ENCODE results near the gene GNS. TPM values are rescaled to one million over a fixed set of nuclear protein-coding genes. Genes with fewer than 3 reads are reported as not detected.

The GNS gene
- total RNA-seq, 1 experiment from 2014 or later: 26.0 TPM

DNA sequence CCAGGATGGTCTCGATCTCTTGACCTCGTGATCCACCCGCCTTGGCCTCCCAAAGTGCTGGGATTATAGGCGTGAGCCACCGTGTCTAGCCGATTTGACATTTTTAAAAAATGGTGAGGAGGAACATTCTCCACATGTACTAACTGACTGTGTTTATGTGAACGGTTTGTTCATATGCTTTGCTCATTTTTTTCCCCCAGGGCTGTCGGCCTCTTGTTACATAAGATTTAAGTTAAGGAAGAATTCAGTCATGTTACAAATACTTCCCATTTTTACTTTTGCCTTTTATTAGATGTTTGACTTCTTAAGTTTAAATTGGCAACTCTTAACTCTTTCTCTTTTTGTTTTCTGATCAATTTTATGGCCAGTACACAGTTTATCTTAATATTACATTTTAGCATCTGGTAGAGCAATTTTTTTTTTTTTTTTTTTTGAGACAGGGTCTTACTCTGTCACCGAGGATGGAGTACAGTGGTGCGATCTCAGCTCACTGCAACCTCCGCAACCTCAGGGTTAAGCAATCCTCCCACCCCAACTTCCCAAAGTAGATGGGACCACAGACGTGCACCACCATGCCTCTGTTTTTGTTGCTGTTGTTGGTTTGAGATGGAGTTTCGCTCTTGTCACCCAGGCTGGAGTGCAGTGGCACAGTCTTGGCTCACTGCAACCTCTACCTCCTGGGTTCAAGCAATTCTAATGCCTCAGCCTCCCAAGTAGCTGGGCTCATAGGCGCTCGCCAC is 9.6 kb downstream of the GNS start:
- WGBS (ENCODE audit: extremely low coverage, insufficient read length, low lambda C conversion rate): no CpG with 5 or more reads among the region's 15 CpGs
- no peaks in the 10 kb centered on the region for H3K9me3 ChIP-seq (ENCODE audit: control insufficient read depth, low read depth, low read length)

More for the DNA sequence above, 9.6 kb downstream of the GNS start:
- Histone ChIP-seq H2BK12ac (ENCODE audit: insufficient read length, low read depth, low read length) (no peak overlapping the region), H3K27me3 (ENCODE audit: insufficient read depth, low read length) (no peaks in the 10 kb centered on the region), H3K4me1 (ENCODE audit: insufficient read depth, low read length) (no peaks in the 10 kb centered on the region), H3K4me2 (ENCODE audit: insufficient read depth, insufficient read length, low read length) (no peak overlapping the region), H2BK15ac (ENCODE audit: low read depth, low read length) (no peak overlapping the region), H3K23me2 (ENCODE audit: insufficient read length, low read depth, low read length, poor library complexity, severe bottlenecking) (no peaks in the 10 kb centered on the region), H4K20me1 (ENCODE audit: control insufficient read depth, insufficient read depth, insufficient read length) (no peaks in the 10 kb centered on the region), H2BK5ac (ENCODE audit: insufficient read length, low read length) (no peak overlapping the region), H2BK120ac (ENCODE audit: low read depth, low read length, poor library complexity, severe bottlenecking) (no peak overlapping the region), H3K79me1 (ENCODE audit: insufficient read depth, low read depth, low read length, poor library complexity, severe bottlenecking) (no peaks in the 10 kb centered on the region), H2AK5ac (ENCODE audit: insufficient read length, low read length) (no peak overlapping the region), H3K18ac (ENCODE audit: insufficient read length, low read depth, low read length) (no peak overlapping the region), H4K5ac (ENCODE audit: insufficient read length, low read depth, low read length) (no peak overlapping the region), H3K23ac (ENCODE audit: insufficient read length, low read depth, low read length) (no peak overlapping the region), H3K27ac (ENCODE audit: insufficient read length, low read depth, low read length) (no peak overlapping the region), H2AFZ (ENCODE audit: low read length) (no peak overlapping the region), H3T11ph (ENCODE audit: low read length) (no peak overlapping the region), H3K4ac (ENCODE audit: low read depth, low read length) (no peak overlapping the region), H2BK20ac (ENCODE audit: low read depth, low read length, poor library complexity, severe bottlenecking) (no peak overlapping the region), H3K79me2 (ENCODE audit: insufficient read depth, low read length) (no peaks in the 10 kb centered on the region), H3K14ac (ENCODE audit: insufficient read depth, low read length) (no peak overlapping the region), H4K8ac (replicated peaks; ENCODE audit: insufficient read length, low read depth, low read length) (no peak overlapping the region), H4K91ac (ENCODE audit: insufficient read length, low read depth, low read length) (no peak overlapping the region), H3K56ac (ENCODE audit: insufficient read length, low read depth, low read length) (no peak overlapping the region), H3K9ac (ENCODE audit: extremely low read depth, insufficient read length, low read length) (no peak overlapping the region)
- Mint-ChIP-seq H3K4me1 (no peaks in the 10 kb centered on the region), H3K9me3 (peaks cover 0 to 2% of the 10 kb centered on the region in 2 experiments; a peak in 1 of 5 replicates), H3K4me3 (no peak overlapping the region), H3K36me3 (ENCODE audit: insufficient read depth in 1 of 3, low read depth in 3 of 3) (peaks cover 12 to 43% (median 28%) of the 10 kb centered on the region in 3 experiments), H3K27ac (no peak overlapping the region), H3K27me3 (ENCODE audit: low read depth) (no peaks in the 10 kb centered on the region)
- TF ChIP-seq, protein P1, sequence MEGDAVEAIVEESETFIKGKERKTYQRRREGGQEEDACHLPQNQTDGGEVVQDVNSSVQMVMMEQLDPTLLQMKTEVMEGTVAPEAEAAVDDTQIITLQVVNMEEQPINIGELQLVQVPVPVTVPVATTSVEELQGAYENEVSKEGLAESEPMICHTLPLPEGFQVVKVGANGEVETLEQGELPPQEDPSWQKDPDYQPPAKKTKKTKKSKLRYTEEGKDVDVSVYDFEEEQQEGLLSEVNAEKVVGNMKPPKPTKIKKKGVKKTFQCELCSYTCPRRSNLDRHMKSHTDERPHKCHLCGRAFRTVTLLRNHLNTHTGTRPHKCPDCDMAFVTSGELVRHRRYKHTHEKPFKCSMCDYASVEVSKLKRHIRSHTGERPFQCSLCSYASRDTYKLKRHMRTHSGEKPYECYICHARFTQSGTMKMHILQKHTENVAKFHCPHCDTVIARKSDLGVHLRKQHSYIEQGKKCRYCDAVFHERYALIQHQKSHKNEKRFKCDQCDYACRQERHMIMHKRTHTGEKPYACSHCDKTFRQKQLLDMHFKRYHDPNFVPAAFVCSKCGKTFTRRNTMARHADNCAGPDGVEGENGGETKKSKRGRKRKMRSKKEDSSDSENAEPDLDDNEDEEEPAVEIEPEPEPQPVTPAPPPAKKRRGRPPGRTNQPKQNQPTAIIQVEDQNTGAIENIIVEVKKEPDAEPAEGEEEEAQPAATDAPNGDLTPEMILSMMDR (conservative IDR thresholded peaks at IDR 0.05): no peak
- DNase-seq: no peak
